ENCODE data around the gene OPN4.

Gene OPN4

DNA sequence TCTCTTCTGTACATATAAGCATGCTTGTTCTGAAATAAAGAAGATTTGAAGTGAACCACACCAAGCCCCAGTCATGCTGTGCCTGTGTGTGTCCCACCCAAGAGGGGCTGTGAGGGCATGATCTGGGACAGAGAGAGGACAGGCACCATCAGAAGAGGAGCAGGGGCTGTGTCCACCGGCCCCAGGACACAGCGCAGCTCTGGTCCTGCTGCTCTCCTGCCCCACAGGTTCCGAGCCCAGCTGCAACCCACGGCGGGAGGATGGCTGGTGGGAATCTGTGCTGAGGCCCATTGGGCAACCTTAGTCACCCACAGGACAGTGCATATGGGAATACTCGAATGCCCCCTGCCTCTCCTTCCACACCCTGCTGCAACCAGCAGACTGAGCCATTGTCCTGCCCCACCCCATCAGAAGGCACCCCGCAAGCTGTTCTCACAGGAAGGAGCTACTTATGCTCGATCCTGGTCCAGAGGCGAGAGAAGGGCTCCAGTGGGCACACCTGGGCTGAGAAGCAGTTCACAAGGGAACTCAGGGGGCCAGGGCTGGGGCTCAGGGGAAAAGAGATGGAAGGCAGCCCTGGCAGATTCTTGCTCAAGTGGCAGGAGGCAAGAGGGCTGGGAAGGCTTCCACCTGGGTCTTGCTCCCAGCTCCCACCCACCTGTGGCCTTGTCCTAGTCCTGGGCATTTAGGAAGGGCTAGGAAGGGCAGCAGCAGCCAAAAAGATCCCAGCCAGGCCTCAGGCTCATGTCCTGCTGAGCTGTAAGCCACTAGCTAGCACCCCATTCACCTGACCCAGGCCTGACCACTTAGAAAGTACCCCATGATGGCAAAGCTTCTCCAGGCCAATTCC, 45.9 kb downstream of the OPN4 start:
- no peak for DNase-seq (ENCODE audit: low spot score)

DNA sequence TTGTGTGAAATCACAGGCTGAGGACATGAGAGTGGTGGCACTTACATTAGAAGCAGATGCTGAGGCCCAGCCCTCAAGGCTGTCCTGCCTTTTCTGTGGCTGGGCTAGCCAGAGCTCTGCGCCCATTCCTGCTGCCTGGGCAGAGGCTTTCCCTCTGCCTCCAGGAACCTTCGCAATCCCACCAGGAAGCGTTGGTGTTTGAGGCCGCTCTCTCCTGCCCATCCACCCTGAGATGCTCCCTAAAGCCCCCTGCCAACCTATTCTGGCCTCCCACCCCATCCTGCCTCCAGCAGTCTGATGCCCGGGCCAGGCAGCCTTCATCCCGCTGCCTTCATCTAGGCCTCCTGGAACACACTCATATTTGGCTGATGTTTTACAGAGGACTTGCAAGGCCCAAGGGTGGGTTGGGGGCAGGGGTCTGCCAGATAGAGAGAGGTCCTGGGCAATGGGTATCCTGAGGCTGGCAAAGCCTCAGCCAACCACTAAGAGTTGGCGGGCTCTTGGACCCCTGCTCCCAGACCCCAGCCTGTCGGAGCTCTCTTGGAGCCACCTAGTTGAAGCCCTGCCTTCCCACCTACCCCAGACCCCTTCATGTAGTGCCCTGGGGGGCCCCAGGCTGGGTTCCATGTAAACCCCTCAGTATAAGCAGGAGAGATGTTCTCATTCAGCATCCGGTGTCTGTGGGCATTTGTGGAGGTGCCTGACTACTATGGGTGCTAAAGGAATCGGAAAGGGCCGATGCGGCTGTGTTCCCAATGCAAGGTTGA, 46.7 kb downstream of the OPN4 start:
- no peak for DNase-seq (ENCODE audit: low spot score)

DNA sequence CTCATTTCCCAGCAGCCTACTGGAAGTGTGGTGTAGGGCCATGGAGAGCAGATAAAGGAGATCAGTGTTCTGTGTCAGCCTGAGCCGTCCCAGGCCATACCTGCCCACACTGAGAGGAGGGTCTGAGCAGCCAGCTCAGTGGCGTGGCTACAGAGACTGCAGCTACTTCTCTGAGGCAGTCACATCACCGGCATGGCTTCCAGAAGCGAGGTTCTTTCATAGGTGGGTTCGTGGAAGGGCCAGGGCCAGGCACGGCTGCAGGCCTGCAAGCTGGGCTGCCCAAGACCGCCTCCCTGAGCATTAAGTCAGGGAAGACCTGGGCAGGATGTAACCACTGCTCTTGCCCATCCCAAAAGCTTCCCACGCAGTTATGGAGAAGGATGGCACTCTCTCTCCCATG, 48.8 kb downstream of the OPN4 start:
- no peak for DNase-seq (ENCODE audit: low spot score)

DNA sequence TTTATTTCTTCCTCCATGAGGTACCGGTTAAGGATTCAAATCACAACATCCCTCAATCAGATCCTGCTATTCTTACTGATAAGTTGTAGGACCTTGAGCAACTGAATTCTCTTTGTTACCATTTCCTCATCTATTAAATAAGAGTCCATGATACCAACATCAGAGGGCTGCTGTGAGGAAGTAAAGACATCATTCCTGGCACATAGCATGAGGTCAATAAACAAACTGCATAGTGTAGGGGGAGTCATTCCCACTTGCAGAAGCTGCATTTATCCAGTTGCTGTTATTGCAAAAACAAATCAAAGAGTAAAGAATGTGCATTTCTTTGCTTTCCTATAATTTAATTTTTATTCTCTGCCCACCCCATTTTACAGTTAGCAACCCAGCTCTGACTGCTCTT, 50.8 kb downstream of the OPN4 start:
- DNase-seq (ENCODE audit: low spot score): no peak

DNA sequence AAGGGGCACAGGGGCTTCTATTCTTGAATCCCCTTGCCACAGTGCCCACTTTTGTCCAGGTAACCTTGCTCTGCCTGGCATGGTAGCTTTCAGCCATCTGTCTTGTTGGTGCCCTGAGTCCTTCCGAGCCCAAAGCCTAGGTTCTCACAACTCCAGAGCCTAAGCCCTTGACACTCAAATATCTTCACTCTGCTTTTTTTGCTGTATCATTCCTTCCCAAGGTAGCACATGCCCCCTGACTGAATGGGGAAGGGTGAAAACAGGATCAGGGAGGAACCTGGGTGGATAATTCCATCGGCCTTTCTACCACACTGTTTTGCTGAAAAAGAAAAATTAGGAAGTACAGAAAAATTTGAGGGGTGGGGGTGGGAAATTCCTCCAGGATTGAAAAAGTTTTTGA, 51.6 kb downstream of the OPN4 start:
- DNase-seq (ENCODE audit: low spot score): no peak

DNA sequence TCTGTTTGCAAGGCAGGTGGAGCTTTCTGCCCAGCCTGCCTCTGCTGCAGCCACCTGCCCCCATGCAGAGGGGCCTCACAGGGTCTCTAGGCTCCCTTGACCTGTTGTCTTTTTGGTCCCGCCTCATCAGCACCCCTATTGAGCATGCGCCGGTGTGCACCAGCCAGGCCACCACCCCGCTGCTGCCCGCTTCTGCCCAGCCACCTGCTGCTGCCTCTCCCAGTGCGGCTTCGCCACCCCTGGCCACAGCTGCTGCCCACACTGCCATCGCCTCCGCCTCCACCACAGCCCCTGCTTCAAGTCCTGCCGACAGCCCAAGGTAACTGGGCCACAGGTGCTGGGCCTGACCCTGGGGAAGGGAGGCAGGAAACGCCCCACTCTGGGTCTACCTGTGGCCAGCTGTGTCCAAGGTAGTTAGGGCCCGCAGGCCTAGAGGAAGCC, 52.1 kb downstream of the OPN4 start:
- DNase-seq (ENCODE audit: low spot score): no peak

DNA sequence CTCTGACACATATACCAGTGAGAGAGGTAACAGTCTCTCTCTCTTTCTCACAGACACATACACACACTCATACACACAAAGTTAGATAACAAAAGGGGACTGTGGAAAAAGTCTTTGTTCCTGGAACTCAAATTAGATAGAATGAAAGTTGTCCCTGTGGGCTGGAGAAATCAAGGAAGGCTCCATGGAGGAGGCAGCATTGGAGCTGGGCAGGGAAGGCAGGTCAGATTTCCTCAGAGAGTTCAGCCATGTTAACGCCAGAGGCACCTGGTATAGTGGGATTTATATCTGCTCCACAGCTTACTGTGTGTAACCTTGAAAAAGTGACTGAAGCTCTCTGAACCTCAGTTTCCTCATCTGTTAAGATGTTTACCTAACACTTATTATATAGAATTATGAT, 52.6 kb downstream of the OPN4 start:
- DNase-seq (ENCODE audit: low spot score): no peak

DNA sequence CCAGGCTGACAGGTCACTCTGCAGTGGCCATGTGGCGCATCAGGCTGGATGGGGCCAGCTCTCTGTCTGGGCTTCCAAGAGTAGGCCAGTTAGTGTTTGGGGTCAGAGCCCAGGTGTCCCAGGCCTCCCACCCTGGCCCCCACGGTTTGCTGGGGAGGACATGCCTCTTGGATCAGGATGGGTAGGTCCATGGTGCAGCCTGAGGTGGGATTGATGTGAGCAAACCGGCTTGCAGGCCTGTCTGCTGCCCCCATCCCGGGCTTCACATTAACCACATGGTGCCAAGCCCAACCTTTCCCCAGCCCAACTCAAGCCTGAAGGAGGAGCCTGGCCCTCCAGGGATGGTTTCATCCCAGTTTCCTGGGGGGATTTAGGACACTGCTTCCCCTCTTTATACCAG, 53.2 kb downstream of the OPN4 start:
- no peak for DNase-seq (ENCODE audit: low spot score)

DNA sequence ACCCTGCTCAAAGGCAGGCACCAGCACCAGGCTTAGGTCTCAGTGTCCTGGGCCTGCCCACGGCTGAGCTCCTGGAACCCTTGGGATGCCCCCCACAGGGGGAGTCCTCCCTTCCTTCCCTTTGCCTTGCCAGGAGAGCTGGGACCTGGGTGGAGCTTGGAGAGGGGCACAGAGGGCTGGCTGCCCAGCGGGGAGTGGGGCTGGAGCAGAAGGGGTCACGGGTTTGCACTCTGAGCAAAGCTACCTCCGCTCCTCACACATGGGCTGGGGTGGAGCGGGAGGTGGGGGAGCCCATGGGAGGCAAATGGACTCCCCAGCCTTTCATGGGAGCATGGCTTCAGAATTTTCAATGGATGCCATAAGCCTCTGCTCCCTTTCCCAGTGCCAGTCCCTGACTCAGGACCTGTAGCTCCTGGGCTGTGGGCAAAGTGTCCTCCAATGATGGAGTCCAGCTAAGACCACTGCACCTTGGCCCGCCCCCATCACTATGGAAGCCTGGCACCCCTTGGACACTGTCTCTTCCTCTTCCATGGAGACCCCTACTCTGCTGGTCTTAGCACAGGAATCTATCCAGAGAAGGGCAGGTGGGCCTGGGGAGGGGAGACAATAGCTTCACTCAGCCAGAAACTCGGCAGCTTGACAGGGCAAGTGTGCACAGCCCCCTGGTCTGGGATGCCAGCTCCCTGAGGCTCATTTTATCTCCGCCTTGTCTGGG, 53.9 kb downstream of the OPN4 start:
- DNase-seq (ENCODE audit: low spot score): no peak

DNA sequence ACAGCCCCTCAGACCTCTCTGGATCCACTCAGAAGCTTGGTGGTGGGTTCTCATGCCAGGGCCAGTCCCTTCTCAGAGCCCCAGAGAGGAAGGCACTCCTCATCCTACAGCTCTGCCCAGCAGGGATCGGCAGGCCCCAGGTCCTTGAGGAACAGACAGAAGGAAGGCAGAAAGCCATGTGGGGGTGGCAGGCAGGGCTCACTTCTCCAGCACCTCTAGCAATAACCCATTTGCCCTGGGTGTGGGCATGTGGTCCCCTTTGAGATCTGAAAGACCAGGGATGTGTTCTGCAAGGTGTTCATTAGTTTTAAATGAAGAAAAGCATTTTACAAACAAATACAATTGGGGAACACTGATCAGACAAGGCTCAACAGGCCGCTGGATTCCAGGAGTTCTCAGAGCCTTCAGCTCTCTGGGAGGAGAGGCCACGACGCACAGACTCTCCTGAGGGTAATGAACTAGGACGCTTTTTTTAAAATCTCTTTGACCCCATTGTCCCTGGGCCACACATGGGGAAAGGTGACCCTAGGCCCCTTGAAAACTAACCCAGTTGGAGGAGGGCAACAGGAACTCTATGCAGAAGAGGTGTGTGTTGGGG, 54.5 kb downstream of the OPN4 start:
- DNase-seq (ENCODE audit: low spot score): no peak

DNA sequence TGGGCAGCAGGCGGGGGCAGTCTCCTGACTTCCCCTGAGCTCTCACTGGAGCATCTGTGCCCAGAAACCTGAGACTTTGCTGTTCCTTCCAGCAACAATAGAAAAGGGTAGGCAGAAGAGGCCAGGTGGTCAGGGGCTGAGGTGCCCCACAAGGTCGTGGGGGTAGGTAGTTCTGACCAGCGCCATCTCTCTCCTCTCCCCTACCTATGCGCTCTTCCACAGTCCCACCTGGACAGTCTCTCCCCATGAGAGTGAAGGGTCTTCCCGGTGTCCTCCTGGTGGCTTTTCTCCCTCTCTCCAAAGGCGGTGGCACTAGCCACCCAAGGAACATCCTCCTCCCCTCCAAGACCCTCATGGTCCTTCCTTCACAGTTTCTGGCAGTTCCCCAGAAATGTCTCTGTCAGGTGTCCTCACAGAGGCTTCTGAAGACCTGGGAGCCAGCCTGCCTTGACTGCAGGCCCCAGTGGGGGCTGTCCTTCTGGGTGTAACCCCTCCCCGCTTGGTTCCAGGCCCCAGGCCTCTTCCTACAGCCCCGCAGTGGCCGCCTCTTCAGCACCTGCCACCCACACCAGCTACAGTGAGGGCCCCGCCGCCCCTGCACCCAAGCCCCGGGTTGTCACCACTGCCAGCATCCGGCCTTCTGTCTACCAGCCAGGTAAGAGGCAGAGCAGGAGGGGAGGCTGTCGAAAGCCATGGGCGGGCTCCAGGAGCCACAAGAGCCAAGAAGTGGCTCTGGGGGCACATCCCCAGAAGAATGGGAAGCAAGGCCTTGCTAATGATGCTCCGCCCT, 55.2 kb downstream of the OPN4 start:
- DNase-seq (ENCODE audit: low spot score): no peak

DNA sequence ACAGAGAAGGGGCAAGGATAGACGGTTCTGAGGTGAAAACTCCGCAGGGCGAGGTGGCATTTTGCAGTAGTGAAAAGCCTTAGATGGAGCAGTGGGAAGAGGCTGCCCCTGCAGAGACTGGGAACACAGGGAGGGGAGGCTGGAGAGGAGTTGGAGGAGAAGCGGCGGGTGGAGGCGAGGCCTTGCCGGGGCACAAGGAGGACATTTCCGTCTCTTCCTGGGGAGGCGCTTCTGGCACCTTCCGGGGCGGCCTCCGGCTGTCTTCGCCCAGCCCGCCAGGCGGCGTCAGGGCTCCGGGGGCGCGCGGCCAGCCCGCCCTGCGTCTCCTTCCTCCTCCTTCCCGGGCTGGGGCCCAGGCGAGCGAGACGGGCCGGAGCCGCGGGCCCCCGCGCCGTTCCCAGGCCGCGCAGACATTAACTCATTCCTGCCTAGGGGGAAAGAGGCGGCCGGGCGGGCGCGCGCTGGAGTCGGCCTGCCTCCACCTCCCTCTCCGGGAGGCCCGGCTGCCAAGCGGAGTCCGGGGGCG, 56.7 kb downstream of the OPN4 start:
- peak; percentile 92 for DNase-seq (ENCODE audit: low spot score)

DNA sequence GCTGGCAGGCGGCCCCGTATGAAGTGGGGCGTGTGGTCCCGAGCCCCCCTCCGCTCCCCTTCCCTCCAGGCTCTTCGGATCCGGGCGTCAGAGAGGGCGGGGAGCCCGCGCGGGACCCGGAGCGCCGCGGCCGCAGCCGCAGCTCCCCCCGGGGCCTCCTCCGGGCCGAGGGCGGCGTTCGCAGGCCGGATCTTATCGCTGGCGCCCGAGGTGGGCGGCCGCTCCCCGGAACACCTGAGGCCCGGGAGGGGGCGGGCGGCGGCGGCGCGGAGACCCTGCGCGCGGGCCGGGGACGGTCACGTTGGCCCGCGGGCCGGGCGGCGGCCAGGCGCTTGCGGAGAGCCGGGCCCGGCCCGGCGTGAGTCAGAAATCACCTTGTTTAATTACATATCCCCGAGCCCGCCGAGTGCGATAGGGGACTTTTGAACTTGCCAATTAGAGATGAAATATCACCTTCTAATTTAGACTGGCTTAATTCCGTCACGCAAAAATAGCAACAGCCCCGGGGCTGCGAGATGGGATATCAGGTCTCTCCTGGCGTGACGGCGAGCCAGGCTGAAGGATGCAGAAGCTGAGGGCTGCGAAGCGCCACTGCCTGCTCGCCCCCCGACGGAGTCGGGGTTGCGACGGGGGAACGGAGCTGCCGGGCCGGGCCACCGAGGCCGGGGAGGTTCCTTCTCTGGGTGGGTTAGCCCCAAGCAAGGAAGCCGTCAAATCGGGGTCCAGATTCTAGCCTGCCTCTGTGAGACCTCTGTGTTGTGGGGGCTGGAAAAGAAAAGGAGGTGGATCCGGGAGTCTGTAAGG, 57.4 kb downstream of the OPN4 start:
- peak; percentile 83 for DNase-seq (ENCODE audit: low spot score)

DNA sequence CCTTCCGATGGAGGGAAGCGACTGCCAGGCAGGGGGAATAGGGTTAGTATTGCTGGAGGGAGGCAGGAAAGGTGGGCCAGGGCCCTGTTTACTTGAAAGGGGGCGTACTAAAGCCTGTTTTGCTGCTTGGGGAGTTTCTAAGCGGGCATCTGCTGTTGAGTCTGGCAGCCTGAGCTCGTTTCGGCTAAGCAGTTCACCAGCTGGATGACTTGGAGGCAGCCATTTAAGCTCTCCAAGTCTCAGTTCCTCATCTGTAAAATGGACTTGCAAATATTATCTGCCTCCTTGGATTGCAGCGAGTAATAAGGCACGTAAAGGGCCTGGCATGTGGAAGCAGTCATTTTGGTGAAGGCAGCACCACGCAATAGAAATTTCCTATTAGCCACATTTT, 58.0 kb downstream of the OPN4 start:
- no peak for DNase-seq (ENCODE audit: low spot score)

DNA sequence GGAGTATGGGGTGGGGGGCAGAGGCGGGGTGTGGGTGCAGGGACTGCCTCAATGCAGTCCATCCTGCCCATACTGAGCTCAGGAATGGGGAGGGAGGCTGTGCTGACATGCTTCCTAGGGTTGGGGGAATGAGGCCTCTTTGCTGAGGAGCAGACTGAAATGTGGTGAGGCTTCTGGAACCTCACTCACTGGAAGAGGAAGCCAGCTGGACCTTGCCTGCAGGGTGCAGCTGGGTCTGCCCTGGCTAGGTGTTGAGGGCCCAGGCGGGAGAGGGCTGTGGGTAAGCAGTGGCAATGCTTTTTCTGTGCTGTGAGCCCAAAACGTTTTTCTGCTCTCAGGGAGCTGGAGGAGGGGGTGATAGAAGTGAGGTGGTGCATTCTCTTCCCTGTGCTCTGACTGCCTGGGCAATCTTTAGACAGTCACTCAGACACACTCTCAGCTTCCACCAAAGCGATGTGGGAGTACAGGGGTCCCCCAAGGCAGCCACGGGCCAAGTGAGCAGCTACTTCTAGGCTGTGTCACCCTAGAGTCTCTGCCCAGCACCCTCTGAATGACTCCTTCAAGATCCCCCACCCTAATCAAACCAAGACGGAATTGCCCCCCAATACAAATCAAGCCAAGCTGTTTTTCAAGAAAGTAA, 60.9 kb downstream of the OPN4 start:
- DNase-seq (ENCODE audit: low spot score): no peak

DNA sequence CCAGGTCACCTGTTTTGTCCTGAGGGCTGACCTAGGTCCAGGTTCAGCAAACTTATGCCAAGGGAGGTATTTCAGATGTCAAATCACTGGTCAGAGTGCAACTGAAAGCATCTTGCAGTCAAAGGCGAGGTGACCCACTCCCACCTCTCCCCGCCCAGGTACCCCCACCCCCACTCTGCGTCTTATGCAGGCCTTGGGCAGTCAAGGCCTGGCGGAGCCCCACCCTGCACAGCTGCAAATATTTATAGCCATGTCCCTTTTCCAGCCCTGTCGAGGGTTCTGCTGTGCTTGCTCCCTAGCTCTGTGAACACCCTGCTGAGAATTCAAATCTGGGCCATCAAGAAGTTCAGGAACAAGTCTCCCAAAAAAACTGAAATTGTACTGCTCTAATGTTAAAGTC, 61.5 kb downstream of the OPN4 start:
- DNase-seq (ENCODE audit: low spot score): no peak
